Spleen (tissue), 7 donors: ENCODE measurements around the gene DEFB128.

Source experiments
- CTCF ChIP-seq, 11 experiments: fragments of 200-600 bp in 7 of 11; fragments of 450-650 bp in 4 of 11; sonication (generic) in 4 of 11; IDR thresholded peaks in 8 of 11; conservative IDR thresholded peaks in 3 of 11; 1 replicate in 7 of 11; 2 replicates in 4 of 11; pipeline versions ENCODE4 v1.4.0 to v1.8.0; 2016 to 2021; ENCODE audit warnings: antibody characterized with exemption in 11 of 11, inconsistent platforms in 4 of 11, mild to moderate bottlenecking in 1 of 11
- POLR2AphosphoS5 ChIP-seq, 3 donors: sonication (generic); formaldehyde crosslinking; IDR thresholded peaks; one replicate each; pipeline ENCODE4 v1.5.1; 2017; ENCODE audit warnings: antibody characterized with exemption in 3 of 3
- donor health status: DM: no; HTN: no; CAD: no; lungs with moderate emphysema.
- donor health status: DM: no; HTN: no; CAD: no.
- donor health status: DM: no; HTN: no; CAD: no.

GRCh38 chr20:208942-209566 is 19.5 kb upstream of the DEFB128 start:
- TF ChIP-seq CTCF (IDR thresholded peaks at IDR 0.05 in 8 of 11, conservative IDR thresholded peaks at IDR 0.05 in 3 of 11) = peak; percentile 19 to 67 (median 56)
- no peak for TF ChIP-seq POLR2AphosphoS5 (IDR thresholded peaks at IDR 0.05)
